GM20431 (cell line): ENCODE data around the gene KCNJ14.

Experiments
- in situ Hi-C: fragments of 300-500 bp; cut with MseI, MboI; formaldehyde crosslinking; loops from one replicate; pipeline ENCODE4 v1.15.0; 2020; ENCODE audit warnings: low sequenced_read_pairs; ENCODE audit not compliant: unreplicated experiment

KCNJ14 gene

GRCh38 chr19:48444936-48445200 is 10.5 kb upstream of the KCNJ14 start:
- in situ Hi-C loops = no loop called here

- in situ Hi-C loops = no loop called here
These were observed 10.1 kb upstream of the KCNJ14 start for GRCh38 chr19:48445256-48445605.

- in situ Hi-C loops = no loop called here
These were observed 9.5 kb upstream of the KCNJ14 start, which contains the start of gene GRWD1 for GRCh38 chr19:48445606-48446481. Gene GRWD1 (plus strand): TSS chr19:48445983. CDS start chr19:48446006, 23 bp downstream.

DNA sequence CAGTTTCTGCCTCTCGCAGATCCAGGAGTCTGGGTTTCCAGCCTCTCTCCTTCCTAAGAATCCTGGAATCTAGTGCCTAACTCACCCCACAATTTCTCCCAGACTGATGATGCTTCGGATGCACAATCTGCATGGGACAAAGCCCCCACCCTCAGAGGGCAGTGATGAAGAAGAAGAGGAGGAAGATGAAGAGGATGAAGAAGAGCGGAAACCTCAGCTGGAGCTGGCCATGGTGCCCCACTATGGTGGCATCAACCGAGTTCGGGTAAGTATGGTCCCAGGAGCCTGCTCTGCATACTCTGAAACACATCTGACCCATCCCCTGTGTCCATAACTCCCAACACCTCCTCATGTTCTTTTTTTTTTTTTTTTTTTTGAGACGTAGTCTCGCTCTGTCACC is 8.8 kb upstream of the KCNJ14 start:
- in situ Hi-C loops = no loop called here

DNA sequence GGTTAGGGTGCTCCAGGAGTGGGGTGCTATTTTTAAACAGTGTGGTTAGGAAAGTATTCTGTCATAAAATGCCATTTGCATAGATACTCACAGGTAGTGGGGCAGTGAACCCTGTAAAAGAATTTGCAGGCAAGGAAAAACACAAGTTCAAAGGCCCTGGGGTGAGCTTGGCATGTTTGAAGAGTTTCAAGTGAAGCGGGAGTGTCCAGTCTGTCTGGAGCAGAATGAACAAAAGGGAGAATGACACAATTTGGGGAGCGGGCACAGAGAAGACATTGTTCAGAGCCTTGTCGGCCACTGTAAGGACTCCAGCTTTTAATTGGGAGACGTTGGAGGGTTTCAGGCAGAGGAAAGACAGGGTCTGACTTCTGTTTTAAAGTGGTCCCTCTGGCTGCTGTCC is 6.8 kb upstream of the KCNJ14 start:
- in situ Hi-C loops = no loop called here

- in situ Hi-C loops = no loop called here
These were observed 4.9 kb upstream of the KCNJ14 start for GRCh38 chr19:48450441-48450840.

DNA sequence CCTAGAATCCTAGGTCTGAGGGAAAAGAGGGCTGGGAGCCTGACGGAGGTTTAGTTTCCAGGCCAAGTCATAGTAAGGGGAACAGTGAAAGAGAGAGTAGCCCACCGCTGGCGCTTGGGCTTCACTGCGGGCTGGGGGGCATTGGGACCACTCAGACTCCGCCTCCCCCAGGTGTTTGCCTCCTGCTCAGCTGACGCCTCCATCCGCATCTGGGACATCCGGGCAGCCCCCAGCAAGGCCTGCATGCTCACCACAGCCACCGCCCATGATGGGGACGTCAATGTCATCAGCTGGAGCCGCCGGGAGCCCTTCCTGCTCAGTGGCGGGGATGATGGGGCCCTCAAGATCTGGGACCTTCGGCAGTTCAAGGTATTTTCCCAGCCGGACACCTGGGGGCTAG is 4.5 kb upstream of the KCNJ14 start:
- in situ Hi-C loops = no loop called here

- in situ Hi-C loops = no loop called here
These were observed 3.8 kb upstream of the KCNJ14 start for GRCh38 chr19:48451624-48452023.

DNA sequence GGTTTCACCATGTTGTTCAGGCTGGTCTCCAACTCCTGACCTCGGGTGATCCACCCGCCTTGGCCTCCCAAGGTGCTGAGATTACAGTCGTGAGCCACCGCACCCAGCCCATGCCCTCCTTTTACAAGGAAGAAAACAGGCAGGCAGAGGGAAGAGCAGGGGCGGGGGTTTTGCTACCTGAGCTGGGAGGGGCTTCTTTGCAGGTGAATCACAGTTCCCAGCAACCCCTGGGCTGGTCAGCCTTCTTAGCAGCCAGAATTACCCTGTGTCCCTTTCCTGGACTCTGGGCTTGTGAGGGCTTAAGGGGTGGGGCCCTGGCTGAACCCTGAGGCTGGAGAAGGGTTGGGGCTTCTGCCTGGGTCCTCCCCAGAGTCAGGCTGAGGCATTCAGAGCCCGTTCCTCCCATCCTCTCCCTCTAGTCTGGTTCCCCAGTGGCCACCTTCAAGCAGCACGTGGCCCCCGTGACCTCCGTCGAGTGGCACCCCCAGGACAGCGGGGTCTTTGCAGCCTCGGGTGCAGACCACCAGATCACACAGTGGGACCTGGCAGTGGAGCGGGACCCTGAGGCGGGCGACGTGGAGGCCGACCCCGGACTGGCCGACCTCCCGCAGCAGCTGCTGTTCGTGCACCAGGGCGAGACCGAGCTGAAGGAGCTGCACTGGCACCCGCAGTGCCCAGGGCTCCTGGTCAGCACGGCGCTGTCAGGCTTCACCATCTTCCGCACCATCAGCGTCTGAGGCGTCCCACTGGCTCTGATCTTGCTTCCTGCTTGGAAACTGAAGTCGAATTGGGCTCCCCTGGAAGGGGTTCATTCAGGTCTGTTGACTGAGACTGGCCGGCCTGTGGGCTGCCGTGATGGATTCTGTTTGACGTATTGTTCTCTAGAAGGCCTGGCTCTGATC is 2.8 kb upstream of the KCNJ14 start:
- in situ Hi-C loops = no loop called here

- in situ Hi-C loops = no loop called here
These were observed 1.1 kb upstream of the KCNJ14 start for GRCh38 chr19:48454150-48454730.

GRCh38 chr19:48455908-48456562 is 661 bp downstream of the KCNJ14 start:
- in situ Hi-C loops = no loop called here

GRCh38 chr19:48456864-48457263 is 1.5 kb downstream of the KCNJ14 start:
- in situ Hi-C loops = no loop called here

- in situ Hi-C loops = no loop called here
These were observed 2.6 kb downstream of the KCNJ14 start for GRCh38 chr19:48458016-48458415.

- in situ Hi-C loops = no loop called here
These were observed 6.2 kb downstream of the KCNJ14 start for GRCh38 chr19:48461651-48461981.

DNA sequence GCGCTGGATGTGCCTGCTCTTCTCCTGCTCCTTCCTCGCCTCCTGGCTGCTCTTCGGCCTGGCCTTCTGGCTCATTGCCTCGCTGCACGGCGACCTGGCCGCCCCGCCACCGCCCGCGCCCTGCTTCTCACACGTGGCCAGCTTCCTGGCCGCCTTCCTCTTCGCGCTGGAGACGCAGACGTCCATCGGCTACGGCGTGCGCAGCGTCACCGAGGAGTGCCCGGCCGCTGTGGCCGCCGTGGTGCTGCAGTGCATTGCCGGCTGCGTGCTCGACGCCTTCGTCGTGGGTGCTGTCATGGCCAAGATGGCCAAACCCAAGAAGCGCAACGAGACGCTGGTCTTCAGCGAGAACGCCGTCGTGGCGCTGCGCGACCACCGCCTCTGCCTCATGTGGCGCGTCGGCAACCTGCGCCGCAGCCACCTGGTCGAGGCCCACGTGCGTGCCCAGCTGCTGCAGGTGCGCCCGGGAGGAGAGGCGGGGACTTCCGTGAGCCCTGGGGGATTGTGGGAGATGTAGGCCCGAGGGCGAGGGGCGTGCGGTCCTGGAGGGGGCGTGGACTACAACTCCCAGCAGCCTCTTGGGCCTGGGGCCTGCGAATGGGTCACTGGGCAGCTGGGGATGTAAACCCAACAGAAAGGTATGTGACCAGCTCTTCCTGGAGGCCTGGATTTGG is 6.7 kb downstream of the KCNJ14 start:
- in situ Hi-C loops = no loop called here

GRCh38 chr19:48465215-48465614 is 9.8 kb downstream of the KCNJ14 start:
- in situ Hi-C loops = no loop called here

DNA sequence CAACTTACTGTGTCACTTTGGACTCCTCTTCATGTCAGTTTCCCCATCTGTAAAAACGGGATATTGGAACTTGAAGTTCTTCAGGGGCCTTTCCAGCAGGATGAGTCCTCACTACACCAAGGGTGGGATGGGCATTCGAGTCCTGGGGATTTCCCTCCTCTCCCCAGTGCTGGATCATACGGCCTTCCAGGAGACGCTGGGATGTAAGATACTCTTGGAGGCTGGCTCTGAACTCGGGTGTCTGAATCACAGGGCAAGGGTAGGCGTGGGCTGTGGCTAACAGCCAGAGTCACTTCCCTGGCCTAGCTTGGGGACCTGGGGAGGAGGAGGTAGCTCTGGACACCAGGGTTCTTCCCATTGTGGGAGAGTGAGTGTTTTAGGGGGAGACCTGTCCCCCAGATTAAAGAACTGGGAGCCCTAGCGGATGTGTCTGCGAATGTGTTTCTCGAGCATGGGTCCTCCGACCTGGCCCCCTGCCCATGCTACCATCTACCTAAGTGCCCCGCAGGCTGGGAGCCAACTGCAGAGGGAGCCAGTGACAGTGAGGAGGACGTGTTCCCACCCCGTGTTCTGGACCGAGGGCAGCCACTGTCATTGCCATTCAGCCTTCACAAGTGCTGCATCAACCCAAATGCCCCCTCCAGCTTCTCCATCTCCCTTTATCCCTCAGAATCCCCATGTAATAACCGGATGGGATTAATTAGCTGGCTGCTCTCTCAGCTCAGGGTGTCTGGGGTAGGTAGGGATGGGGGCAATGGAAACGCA is 11.4 kb downstream of the KCNJ14 start:
- in situ Hi-C loops = no loop called here

DNA sequence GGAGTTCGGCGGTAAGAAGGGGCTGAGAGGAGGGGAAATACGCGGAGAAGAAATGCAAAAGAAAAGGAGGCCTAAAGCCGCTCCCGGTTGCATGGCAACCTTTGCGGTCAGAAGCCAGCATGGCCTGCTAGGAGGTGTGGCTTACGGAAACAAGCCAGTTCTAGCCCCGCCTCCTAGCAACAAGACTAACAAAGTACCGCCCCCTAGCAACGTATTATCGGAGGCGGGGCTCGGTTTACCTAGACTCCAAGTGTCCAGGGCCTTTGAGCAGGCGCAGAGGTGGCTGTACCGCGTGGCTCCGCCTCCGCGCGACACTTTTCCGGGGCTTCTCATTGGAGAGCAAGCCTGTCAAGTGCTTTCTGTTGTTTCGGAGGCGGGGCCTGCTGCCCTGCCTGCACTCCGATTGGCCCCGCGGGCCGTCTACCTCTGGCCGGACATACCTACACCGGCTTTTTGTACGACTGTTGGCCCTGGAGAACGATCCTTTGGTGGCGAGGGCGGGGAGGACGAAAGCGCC is 13.5 kb downstream of the KCNJ14 start:
- in situ Hi-C loops = no loop called here

DNA sequence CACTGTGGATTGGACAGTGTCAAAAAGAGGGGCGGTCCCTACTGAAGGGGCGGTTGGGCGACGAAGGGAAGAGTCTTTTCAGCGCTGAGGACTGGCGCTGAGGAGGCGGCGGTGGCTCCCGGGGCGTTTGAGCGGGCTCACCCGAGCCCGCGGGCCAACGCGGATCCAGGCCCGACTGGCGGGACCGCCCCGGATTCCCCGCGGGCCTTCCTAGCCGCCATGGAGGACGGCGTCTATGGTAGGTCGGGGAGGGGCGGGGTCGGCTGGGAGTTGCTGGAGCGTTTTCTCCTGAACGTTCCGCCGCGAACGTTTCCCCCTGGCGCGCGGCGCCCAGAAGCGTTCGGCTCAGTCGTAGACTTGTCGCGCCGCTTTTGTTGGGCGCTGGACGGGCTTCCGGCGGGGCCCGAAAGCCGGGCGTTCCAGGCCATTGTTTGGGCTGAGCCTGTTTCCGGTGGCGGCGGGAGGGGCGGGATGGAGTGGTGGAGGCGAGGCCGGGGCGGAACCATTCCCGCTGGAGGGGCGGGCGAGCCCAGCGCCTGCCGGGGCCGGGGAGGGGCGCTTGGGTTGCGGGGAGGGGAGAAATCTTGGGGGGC is 14.0 kb downstream of the KCNJ14 start, which contains the start of gene CYTH2:
CYTH2 (plus strand) TSS at position 81 of the 593 bp plus-strand sequence; CDS start at position 220, 139 bp downstream.
- in situ Hi-C loops = no loop called here
